ENCODE results near the gene HDAC11. TPM values are rescaled to one million over a fixed set of nuclear protein-coding genes. Genes with fewer than 3 reads are reported as not detected.

HDAC11 gene
- total and polyA plus RNA-seq, 2 of the 13 experiments (the other 11 are each of a cell fraction or from before 2014, with no cell fraction given): 13.7 to 33.1 TPM

- TF ChIP-seq WIZ (CRISPR knock-in tag; IDR thresholded peaks at IDR 0.05) (no peak), ZNF414 (CRISPR knock-in tag; IDR thresholded peaks at IDR 0.05) (no peak), KMT2A (CRISPR knock-in tag; IDR thresholded peaks at IDR 0.05) (no peak), ZNF329 (CRISPR knock-in tag; IDR thresholded peaks at IDR 0.05; ENCODE audit: low read depth) (no peak), PCBP2 (optimal IDR thresholded peaks at IDR 0.05; ENCODE audit: low read depth, low read length, poor library complexity, severe bottlenecking) (no peak), YY1 (IDR thresholded peaks at IDR 0.05; ENCODE audit: insufficient read depth, insufficient replicate concordance, low read depth, low read length) (no peak), PHB2 (IDR thresholded peaks at IDR 0.05; ENCODE audit: partially characterized antibody) (no peak), HOMEZ (CRISPR knock-in tag; IDR thresholded peaks at IDR 0.05; ENCODE audit: low read depth) (no peak), RCOR2 (CRISPR knock-in tag; IDR thresholded peaks at IDR 0.05) (no peak)
Observed at GRCh38 chr3:13539292-13539638, 59.2 kb downstream of the HDAC11 start (continued).

DNA sequence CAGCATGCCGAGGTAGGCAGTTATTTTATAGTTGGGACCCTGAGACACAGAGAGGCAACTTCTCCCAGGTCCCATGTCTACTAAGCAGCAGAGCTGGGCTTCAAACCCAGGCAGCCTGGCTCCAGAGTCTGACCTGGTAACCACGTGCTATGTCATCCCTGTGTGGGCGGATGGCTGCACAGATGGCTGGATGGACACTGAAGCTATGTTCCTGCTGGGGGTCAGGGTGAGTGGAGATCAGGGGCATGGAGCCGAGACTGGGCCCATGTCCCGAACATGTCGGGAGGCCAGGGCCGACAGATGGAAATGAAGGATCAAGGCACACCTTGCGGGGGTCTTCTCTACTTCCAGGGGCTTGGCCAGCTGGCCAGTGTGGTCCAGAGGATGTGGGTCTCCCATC lies 59.6 kb downstream of the HDAC11 start:
- H3K9ac ChIP-seq (ENCODE audit: insufficient read depth, low read depth, low read length): no peak overlapping the region
- no TSS peak for BruUV-seq (replicated peaks)
- no peaks in the 10 kb centered on the region for H4K20me1 ChIP-seq (ENCODE audit: insufficient read depth, low read length)
- peaks cover 10 to 76% of the 10 kb centered on the region in 2 experiments for H3K27me3 ChIP-seq (ENCODE audit: control insufficient read depth in 1 of 2, insufficient read depth in 2 of 2, low read length in 2 of 2)
- intact Hi-C loops (cut with micrococcal nuclease; ENCODE audit: unreplicated experiment) (no loop called here), in situ Hi-C loops (cut with HindIII; ENCODE audit: extremely low pct_ligation_motif_present, low pct_unique_long_range_greater_than_20kb) (no loop called here)
- no peaks in the 10 kb centered on the region for H3K4me1 ChIP-seq (ENCODE audit: insufficient read depth, low read length)
- no peaks in the 10 kb centered on the region for H3K9me3 ChIP-seq (ENCODE audit: low read length)
- FAIRE-seq (no peak), DNase-seq (ENCODE audit: low spot score) (no peak), ATAC-seq (no peak)
- no peak overlapping the region for H3K27ac ChIP-seq (ENCODE audit: extremely low read length, insufficient read depth, low read length)
- H3K79me2 ChIP-seq (ENCODE audit: insufficient read depth, low read length): no peaks in the 10 kb centered on the region
- H2AFZ ChIP-seq (ENCODE audit: low read length): no peak overlapping the region
- no peak overlapping the region for H3K4me3 ChIP-seq (replicated peaks in 1 of 3; ENCODE audit: insufficient read depth in 1 of 3, low read depth in 2 of 3, low read length in 3 of 3)
- CTCF ChIA-PET (ENCODE audit: low intra/inter-chr PET ratio, low total read pairs): no interaction called here
- no peak overlapping the region for H3K4me2 ChIP-seq (ENCODE audit: low read depth, low read length)
- WGBS (ENCODE audit: low lambda C conversion rate): 42% methylated on average over 8 of the region's 8 CpGs
- POLR2A ChIA-PET: no interaction called here
- H3K36me3 ChIP-seq (replicated peaks in 1 of 2; ENCODE audit: control insufficient read depth in 1 of 2, insufficient read depth in 2 of 2, low read length in 2 of 2): no peaks in the 10 kb centered on the region
- TF ChIP-seq ZNF770 (CRISPR knock-in tag; IDR thresholded peaks at IDR 0.05) (no peak), HNRNPK (IDR thresholded peaks at IDR 0.05; ENCODE audit: low read depth, low read length, poor library complexity, severe bottlenecking) (no peak), JUN (CRISPR knock-in tag; IDR thresholded peaks at IDR 0.05) (no peak), HBP1 (CRISPR knock-in tag; IDR thresholded peaks at IDR 0.05; ENCODE audit: low read depth) (no peak), ZNF75D (CRISPR knock-in tag; IDR thresholded peaks at IDR 0.05; ENCODE audit: borderline replicate concordance) (no peak), YEATS4 (CRISPR knock-in tag; IDR thresholded peaks at IDR 0.05; ENCODE audit: borderline replicate concordance) (no peak), ZNF441 (CRISPR knock-in tag; IDR thresholded peaks at IDR 0.05; ENCODE audit: borderline replicate concordance) (no peak), ZNF678 (CRISPR knock-in tag; IDR thresholded peaks at IDR 0.05) (no peak), FOXA3 (CRISPR knock-in tag; IDR thresholded peaks at IDR 0.05) (no peak)
- TF ChIP-seq, protein P1, sequence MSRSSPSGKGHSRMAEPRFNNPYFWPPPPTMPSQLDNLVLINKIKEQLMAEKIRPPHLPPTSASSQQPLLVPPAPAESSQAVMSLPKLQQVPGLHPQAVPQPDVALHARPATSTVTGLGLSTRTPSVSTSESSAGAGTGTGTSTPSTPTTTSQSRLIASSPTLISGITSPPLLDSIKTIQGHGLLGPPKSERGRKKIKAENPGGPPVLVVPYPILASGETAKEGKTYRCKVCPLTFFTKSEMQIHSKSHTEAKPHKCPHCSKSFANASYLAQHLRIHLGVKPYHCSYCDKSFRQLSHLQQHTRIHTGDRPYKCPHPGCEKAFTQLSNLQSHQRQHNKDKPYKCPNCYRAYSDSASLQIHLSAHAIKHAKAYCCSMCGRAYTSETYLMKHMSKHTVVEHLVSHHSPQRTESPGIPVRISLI (CRISPR knock-in tag; IDR thresholded peaks at IDR 0.05; ENCODE audit: borderline replicate concordance): no peak

Measured in HepG2 (cell line).